ENCODE data around the gene SLC27A3.

DNA sequence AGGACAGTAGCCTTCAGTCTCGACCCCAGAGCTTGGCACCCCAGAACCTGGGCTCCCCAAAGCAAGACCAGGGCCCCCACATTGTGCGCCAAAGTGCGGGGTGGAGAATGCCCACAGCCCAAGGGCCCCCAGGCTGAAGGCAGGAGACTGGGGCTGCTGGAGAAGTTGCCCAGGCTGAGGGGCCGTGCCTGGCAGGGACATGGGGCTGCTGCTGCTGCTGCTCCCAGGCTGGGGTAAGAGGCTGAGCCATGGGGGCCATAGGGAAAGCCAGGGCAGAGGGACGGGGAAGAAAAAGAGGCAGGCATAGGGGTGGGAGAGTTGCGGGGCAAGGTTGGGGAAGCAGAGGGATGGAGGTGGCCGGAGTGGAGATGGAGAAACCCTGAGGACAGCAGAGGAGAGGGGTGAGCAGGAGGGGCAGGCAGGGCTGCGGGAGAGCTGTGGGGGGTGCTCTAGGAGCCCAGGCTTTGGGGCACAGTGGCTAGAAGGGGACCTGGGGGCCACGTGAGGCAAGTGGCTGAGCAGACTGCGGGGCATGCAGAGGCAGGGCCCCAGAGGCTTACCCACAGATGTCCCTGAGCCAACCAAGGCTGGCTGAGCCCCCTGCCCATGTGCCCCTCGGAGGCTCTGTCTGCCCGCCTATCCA is 18.9 kb downstream of the SLC27A3 start:
- TF ChIP-seq, protein P1, sequence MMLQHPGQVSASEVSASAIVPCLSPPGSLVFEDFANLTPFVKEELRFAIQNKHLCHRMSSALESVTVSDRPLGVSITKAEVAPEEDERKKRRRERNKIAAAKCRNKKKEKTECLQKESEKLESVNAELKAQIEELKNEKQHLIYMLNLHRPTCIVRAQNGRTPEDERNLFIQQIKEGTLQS (IDR thresholded peaks at IDR 0.05; ENCODE audit: borderline replicate concordance, extremely low read depth, low read depth, low read length): no peak
- no peak for TF ChIP-seq DPF2 (IDR thresholded peaks at IDR 0.05)
- TF ChIP-seq, protein P2, sequence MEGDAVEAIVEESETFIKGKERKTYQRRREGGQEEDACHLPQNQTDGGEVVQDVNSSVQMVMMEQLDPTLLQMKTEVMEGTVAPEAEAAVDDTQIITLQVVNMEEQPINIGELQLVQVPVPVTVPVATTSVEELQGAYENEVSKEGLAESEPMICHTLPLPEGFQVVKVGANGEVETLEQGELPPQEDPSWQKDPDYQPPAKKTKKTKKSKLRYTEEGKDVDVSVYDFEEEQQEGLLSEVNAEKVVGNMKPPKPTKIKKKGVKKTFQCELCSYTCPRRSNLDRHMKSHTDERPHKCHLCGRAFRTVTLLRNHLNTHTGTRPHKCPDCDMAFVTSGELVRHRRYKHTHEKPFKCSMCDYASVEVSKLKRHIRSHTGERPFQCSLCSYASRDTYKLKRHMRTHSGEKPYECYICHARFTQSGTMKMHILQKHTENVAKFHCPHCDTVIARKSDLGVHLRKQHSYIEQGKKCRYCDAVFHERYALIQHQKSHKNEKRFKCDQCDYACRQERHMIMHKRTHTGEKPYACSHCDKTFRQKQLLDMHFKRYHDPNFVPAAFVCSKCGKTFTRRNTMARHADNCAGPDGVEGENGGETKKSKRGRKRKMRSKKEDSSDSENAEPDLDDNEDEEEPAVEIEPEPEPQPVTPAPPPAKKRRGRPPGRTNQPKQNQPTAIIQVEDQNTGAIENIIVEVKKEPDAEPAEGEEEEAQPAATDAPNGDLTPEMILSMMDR (IDR thresholded peaks at IDR 0.05 in 2 of 3, conservative IDR thresholded peaks at IDR 0.05 in 1 of 3; ENCODE audit: control insufficient read depth in 2 of 3, extremely low read depth in 1 of 3, insufficient read depth in 1 of 3, low read depth in 3 of 3, low read length in 3 of 3): no peak
- TF ChIP-seq POLR2AphosphoS5 (IDR thresholded peaks at IDR 0.05; ENCODE audit: low read length): no peak
- TF ChIP-seq EZH2 (IDR thresholded peaks at IDR 0.05; ENCODE audit: borderline replicate concordance, control insufficient read depth, low read depth, low read length): no peak
- no peak for TF ChIP-seq CHD1 (IDR thresholded peaks at IDR 0.05; ENCODE audit: low read depth, low read length)
- no peak for TF ChIP-seq MYC (IDR thresholded peaks at IDR 0.05; ENCODE audit: insufficient read depth, insufficient read length, insufficient replicate concordance, low read length, severe bottlenecking)
- TF ChIP-seq NRF1 (conservative IDR thresholded peaks at IDR 0.05; ENCODE audit: low read depth, low read length): no peak
- no peak for TF ChIP-seq POLR2AphosphoS2 (IDR thresholded peaks at IDR 0.05; ENCODE audit: low read depth, low read length)
- TF ChIP-seq, protein P3, sequence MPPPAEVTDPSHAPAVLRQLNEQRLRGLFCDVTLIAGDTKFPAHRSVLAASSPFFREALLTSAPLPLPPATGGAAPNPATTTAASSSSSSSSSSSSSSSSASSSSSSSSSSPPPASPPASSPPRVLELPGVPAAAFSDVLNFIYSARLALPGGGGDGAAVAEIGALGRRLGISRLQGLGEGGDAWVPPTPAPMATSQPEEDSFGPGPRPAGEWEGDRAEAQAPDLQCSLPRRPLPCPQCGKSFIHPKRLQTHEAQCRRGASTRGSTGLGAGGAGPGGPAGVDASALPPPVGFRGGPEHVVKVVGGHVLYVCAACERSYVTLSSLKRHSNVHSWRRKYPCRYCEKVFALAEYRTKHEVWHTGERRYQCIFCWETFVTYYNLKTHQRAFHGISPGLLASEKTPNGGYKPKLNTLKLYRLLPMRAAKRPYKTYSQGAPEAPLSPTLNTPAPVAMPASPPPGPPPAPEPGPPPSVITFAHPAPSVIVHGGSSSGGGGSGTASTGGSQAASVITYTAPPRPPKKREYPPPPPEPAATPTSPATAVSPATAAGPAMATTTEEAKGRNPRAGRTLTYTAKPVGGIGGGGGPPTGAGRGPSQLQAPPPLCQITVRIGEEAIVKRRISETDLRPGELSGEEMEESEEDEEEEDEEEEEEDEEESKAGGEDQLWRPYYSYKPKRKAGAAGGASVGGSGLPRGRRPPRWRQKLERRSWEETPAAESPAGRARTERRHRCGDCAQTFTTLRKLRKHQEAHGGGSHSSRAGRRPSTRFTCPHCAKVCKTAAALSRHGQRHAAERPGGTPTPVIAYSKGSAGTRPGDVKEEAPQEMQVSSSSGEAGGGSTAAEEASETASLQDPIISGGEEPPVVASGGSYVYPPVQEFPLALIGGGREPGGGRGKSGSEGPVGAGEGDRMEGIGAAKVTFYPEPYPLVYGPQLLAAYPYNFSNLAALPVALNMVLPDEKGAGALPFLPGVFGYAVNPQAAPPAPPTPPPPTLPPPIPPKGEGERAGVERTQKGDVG (CRISPR knock-in tag; IDR thresholded peaks at IDR 0.05): no peak
- TF ChIP-seq PRDM15 (CRISPR knock-in tag; IDR thresholded peaks at IDR 0.05): no peak
- no peak for TF ChIP-seq MXI1 (IDR thresholded peaks at IDR 0.05; ENCODE audit: low read depth, low read length)
- TF ChIP-seq POLR2A (IDR thresholded peaks at IDR 0.05; ENCODE audit: low read depth, low read length): no peak
- no peak for TF ChIP-seq FOS (IDR thresholded peaks at IDR 0.05; ENCODE audit: borderline replicate concordance, extremely low read depth, insufficient read length)

Measured in GM12878 (cell line).